Measurements from ENCODE around the gene KIF16B. TPM values are rescaled to one million over a fixed set of nuclear protein-coding genes. Genes with fewer than 3 reads are reported as not detected.

KIF16B gene, protein sequence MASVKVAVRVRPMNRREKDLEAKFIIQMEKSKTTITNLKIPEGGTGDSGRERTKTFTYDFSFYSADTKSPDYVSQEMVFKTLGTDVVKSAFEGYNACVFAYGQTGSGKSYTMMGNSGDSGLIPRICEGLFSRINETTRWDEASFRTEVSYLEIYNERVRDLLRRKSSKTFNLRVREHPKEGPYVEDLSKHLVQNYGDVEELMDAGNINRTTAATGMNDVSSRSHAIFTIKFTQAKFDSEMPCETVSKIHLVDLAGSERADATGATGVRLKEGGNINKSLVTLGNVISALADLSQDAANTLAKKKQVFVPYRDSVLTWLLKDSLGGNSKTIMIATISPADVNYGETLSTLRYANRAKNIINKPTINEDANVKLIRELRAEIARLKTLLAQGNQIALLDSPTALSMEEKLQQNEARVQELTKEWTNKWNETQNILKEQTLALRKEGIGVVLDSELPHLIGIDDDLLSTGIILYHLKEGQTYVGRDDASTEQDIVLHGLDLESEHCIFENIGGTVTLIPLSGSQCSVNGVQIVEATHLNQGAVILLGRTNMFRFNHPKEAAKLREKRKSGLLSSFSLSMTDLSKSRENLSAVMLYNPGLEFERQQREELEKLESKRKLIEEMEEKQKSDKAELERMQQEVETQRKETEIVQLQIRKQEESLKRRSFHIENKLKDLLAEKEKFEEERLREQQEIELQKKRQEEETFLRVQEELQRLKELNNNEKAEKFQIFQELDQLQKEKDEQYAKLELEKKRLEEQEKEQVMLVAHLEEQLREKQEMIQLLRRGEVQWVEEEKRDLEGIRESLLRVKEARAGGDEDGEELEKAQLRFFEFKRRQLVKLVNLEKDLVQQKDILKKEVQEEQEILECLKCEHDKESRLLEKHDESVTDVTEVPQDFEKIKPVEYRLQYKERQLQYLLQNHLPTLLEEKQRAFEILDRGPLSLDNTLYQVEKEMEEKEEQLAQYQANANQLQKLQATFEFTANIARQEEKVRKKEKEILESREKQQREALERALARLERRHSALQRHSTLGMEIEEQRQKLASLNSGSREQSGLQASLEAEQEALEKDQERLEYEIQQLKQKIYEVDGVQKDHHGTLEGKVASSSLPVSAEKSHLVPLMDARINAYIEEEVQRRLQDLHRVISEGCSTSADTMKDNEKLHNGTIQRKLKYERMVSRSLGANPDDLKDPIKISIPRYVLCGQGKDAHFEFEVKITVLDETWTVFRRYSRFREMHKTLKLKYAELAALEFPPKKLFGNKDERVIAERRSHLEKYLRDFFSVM (N-terminal part only)
- total RNA-seq (2022; extraction: Qiagen RNA extraction; ENCODE audit: low read depth): 11.9 to 14.8 TPM (median 13.4 TPM) in 5 replicates

DNA sequence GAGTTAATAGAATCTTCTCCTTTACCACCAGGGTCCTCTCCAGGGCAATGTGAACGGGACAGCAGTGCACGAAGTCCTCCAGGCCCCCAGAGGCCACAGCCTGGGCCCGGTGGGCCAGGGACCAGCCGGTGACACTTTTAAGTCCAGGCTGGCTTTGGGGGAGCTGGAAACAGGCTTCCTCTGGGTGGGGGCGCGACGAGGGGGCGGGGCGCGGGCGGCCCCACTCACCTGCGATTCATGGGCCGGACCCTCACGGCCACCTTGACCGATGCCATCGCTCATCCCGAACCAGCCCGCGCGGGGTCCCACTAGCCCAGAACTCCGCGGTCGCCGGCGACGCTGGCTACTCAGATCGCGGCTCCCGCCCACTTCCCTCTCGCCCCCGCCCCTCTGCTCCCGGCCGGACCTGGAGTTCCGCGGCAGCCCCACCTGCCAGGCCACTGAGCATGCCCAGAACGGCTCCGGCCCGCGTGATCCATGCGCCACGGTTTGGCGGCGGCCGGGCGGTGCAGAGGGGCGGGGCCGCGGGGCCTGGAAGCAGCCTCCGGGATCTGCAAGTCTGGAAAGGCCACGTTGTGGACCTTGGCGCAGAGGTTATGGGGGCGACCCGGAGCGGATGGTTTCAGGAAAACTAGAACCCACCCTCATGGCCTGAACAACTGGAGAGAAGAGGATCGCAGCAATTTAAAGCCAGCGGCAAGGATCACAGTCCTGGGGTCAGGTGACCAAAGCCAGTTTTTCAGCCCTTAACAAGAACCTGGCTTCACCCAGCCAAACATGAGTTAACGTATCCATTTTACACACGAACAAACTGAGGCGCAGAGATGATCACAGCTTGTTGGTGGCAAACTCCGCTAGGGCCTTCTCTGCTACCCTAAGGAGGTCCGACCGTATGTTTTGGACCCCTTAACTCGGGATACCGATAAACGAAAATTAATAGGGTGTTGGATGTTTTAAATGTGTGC is at the start of gene KIF16B:
KIF16B (minus strand) TSS at position 448 of the 965 bp plus-strand sequence; CDS start at position 275, 173 bp downstream.

Other genes starting within 250 kb of the KIF16B start
- 119 to 151 TPM (median 125 TPM) in 5 replicates for gene SNRPB2, start 156.6 kb upstream of the KIF16B start, total RNA-seq (2022; extraction: Qiagen RNA extraction; ENCODE audit: low read depth)
- gene OTOR, start 174.9 kb upstream of the KIF16B start, total RNA-seq (2022; extraction: Qiagen RNA extraction; ENCODE audit: low read depth): not detected in 5 replicates